MM.1S (cell line): Measurements from ENCODE around the gene MAP2.

Experiments used
- DNase-seq: peaks from one replicate; pipeline ENCODE4 v3.0.0-alpha.2; 2015
- H2AFZ ChIP-seq: fragments of 300-600 bp; sonication (generic); 2 replicates; pipeline ENCODE4 v1.6.0; 2016; ENCODE audit warnings: antibody characterized with exemption, low read length
- H3F3A ChIP-seq: fragments of 300-600 bp; sonication (generic); 2 replicates; pipeline ENCODE4 v1.6.1; 2016; ENCODE audit warnings: mild to moderate bottlenecking, antibody characterized with exemption, low read length, moderate library complexity, mixed read lengths; ENCODE audit not compliant: insufficient read depth
- H3K27ac ChIP-seq: fragments of 300-600 bp; sonication (generic); 2 replicates; pipeline ENCODE4 v1.5.1; 2016; ENCODE audit warnings: mild to moderate bottlenecking, low read length
- H3K27me3 ChIP-seq: fragments of 300-600 bp; sonication (generic); replicated peaks from 2 replicates; pipeline ENCODE4 v1.6.0; 2016; ENCODE audit warnings: low read length; ENCODE audit not compliant: insufficient read depth
- H3K36me3 ChIP-seq: fragments of 300-600 bp; sonication (generic); replicated peaks from 2 replicates; pipeline ENCODE4 v1.6.1; 2016; ENCODE audit warnings: mild to moderate bottlenecking, low read length, mixed read lengths; ENCODE audit not compliant: insufficient read depth
- H3K4me1 ChIP-seq: fragments of 300-600 bp; sonication (generic); 2 replicates; pipeline ENCODE4 v1.6.1; 2016; ENCODE audit warnings: low read length, mixed read lengths
- H3K4me2 ChIP-seq: fragments of 300-600 bp; sonication (generic); 2 replicates; pipeline ENCODE4 v1.6.0; 2016; ENCODE audit warnings: low read depth, low read length
- H3K4me3 ChIP-seq: fragments of 300-600 bp; sonication (generic); 2 replicates; pipeline ENCODE4 v1.5.1; 2016; ENCODE audit warnings: low read length, mixed read lengths
- H3K79me2 ChIP-seq: fragments of 300-600 bp; sonication (generic); 2 replicates; pipeline ENCODE4 v1.6.1; 2016; ENCODE audit warnings: mixed run types, low read length, mixed read lengths
- H3K9ac ChIP-seq: fragments of 300-600 bp; sonication (generic); 2 replicates; pipeline ENCODE4 v1.6.1; 2016; ENCODE audit warnings: low read length, mixed read lengths
- H3K9me2 ChIP-seq: fragments of 300-600 bp; sonication (generic); replicated peaks from 2 replicates; pipeline ENCODE4 v1.6.1; 2016; ENCODE audit warnings: mild to moderate bottlenecking, low read length, mixed read lengths; ENCODE audit not compliant: insufficient read depth
- H3K9me3 ChIP-seq: fragments of 300-600 bp; sonication (generic); replicated peaks from 2 replicates; pipeline ENCODE4 v1.6.1; 2016; ENCODE audit warnings: mild to moderate bottlenecking, low read length, mixed read lengths; ENCODE audit not compliant: insufficient read depth
- H4K20me1 ChIP-seq: fragments of 300-600 bp; sonication (generic); 2 replicates; pipeline ENCODE4 v1.6.1; 2016; ENCODE audit warnings: mild to moderate bottlenecking, low read length, moderate library complexity, mixed read lengths; ENCODE audit not compliant: insufficient read depth
- CTCF ChIP-seq: fragments of 300-600 bp; sonication (generic); IDR thresholded peaks from 2 replicates; pipeline ENCODE4 v1.5.1; 2016; ENCODE audit warnings: antibody characterized with exemption, low read length, mixed read lengths
- EZH2 ChIP-seq: fragments of 300-600 bp; sonication (generic); optimal IDR thresholded peaks from 2 replicates; pipeline ENCODE3; 2017; ENCODE audit warnings: low read depth, mild to moderate bottlenecking, antibody characterized with exemption, low read length, mixed read lengths
- EZH2phosphoT487 ChIP-seq: fragments of 300-600 bp; sonication (generic); IDR thresholded peaks from 2 replicates; pipeline ENCODE4 v1.6.1; 2018; ENCODE audit warnings: antibody characterized with exemption, low read length

Gene MAP2

GRCh38 chr2:209640358-209640757 lies 216.5 kb downstream of the MAP2 start:
- H3K9me2 ChIP-seq, result no peaks in the 10 kb centered on the region
- H3K27ac ChIP-seq, result no peak overlapping the region
- no peaks in the 10 kb centered on the region for H3K9me3 ChIP-seq

GRCh38 chr2:209642146-209642820 lies 218.4 kb downstream of the MAP2 start:
- no peak overlapping the region for H3K4me3 ChIP-seq
- H3K27me3 ChIP-seq, result no peaks in the 10 kb centered on the region
- H3K9ac ChIP-seq, result no peak overlapping the region
- no peaks in the 10 kb centered on the region for H4K20me1 ChIP-seq
- DNase-seq, result no peak
- no peaks in the 10 kb centered on the region for H3K9me3 ChIP-seq
- H3F3A ChIP-seq, result no peaks in the 10 kb centered on the region
- H3K36me3 ChIP-seq, result no peaks in the 10 kb centered on the region
- no peak overlapping the region for H2AFZ ChIP-seq
- H3K4me1 ChIP-seq, result no peaks in the 10 kb centered on the region
- H3K4me2 ChIP-seq, result no peak overlapping the region
- no peaks in the 10 kb centered on the region for H3K79me2 ChIP-seq
- no peaks in the 10 kb centered on the region for H3K9me2 ChIP-seq
- no peak overlapping the region for H3K27ac ChIP-seq
- TF ChIP-seq EZH2phosphoT487, result no peak
- TF ChIP-seq CTCF, result no peak
- TF ChIP-seq EZH2, result no peak

More at GRCh38 chr2:209640358-209640757, 216.5 kb downstream of the MAP2 start:
- no peaks in the 10 kb centered on the region for H3K27me3 ChIP-seq
- DNase-seq, result no peak
- no peaks in the 10 kb centered on the region for H4K20me1 ChIP-seq
- H3K4me3 ChIP-seq, result no peak overlapping the region
- H2AFZ ChIP-seq, result no peak overlapping the region
- H3K79me2 ChIP-seq, result no peaks in the 10 kb centered on the region
- H3K4me2 ChIP-seq, result no peak overlapping the region
- no peaks in the 10 kb centered on the region for H3K4me1 ChIP-seq
- no peaks in the 10 kb centered on the region for H3K36me3 ChIP-seq
- no peak for TF ChIP-seq EZH2
- TF ChIP-seq EZH2phosphoT487, result no peak
- TF ChIP-seq CTCF, result no peak
- H3F3A ChIP-seq, result no peaks in the 10 kb centered on the region
- H3K9ac ChIP-seq, result no peak overlapping the region

DNA sequence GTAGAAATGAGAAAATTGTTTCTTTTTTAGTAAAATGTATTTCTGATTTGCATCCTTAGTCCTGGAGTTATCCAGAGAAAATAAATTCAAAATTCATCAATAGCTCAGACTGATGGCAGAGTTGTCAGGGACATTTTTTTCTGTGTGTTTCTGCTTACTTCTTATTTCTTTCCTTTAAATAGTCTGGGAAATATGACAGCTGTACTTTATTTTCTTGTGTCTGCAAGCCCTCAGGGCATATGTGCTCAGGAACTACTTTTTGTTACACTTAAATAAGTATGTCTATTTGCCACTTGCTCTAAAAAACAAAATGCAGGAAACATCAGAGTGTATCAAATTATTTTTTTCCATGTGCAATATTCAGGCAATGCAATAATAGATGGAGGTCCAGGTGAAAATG lies 221.0 kb downstream of the MAP2 start:
- no peak for TF ChIP-seq EZH2
- no peak for TF ChIP-seq CTCF
- no peak for TF ChIP-seq EZH2phosphoT487
- H3K4me3 ChIP-seq, result no peak overlapping the region
- H4K20me1 ChIP-seq, result no peaks in the 10 kb centered on the region
- DNase-seq, result no peak
- H3K79me2 ChIP-seq, result no peaks in the 10 kb centered on the region
- no peak overlapping the region for H2AFZ ChIP-seq
- no peaks in the 10 kb centered on the region for H3F3A ChIP-seq
- no peaks in the 10 kb centered on the region for H3K27me3 ChIP-seq
- H3K36me3 ChIP-seq, result no peaks in the 10 kb centered on the region
- H3K27ac ChIP-seq, result no peak overlapping the region
- H3K9me2 ChIP-seq, result no peaks in the 10 kb centered on the region
- no peaks in the 10 kb centered on the region for H3K4me1 ChIP-seq
- no peaks in the 10 kb centered on the region for H3K9me3 ChIP-seq
- H3K4me2 ChIP-seq, result no peak overlapping the region
- H3K9ac ChIP-seq, result no peak overlapping the region
